K562 (cell line): ENCODE data around the gene ZNF275. TPM values are rescaled to one million over a fixed set of nuclear protein-coding genes. Genes with fewer than 3 reads are reported as not detected.
"Not testable (repeated sequence)": the region's sequence is repeated elsewhere in the genome, so short reads cannot be mapped to it uniquely, and the experiment has no call there.

Source experiments
- ATAC-seq: fragments of 200-7000 bp; cut with Tn5 transposase; 3 replicates; pipeline ENCODE4 v1.9.1; 2020; ENCODE audit warnings: moderate library complexity
- BruUV-seq: library from RNA; stranded (reverse); fragments of 400-500 nt; replicated peaks from 2 replicates; lab custom pipeline; 2021; lab: Mats Ljungman, UMichigan
- CTCF ChIA-PET: fragments of 300-600 bp; formaldehyde crosslinking; extraction: SDS; loops from one replicate; lab custom pipeline; 2021; ENCODE audit warnings: low intra/inter-chr PET ratio; lab: Yijun Ruan, JAX
- POLR2A ChIA-PET: fragments of 300-600, 350-650 bp; sonication (Branson Sonifier 250); formaldehyde crosslinking; extraction: SDS; loops from one replicate; lab custom pipeline; 2021; ENCODE audit warnings: antibody characterized with exemption, inconsistent platforms; lab: Yijun Ruan, JAX
- DNase-seq, 4 experiments: peaks; one replicate each; pipeline versions ENCODE4 v3.0.0 to v3.0.0-alpha.2; 2011 to 2018; ENCODE audit warnings: low spot score in 3 of 4, mixed read lengths in 3 of 4; ENCODE audit errors: extremely low read depth in 1 of 4
- FAIRE-seq: peaks from 2 replicates; lab custom pipeline; 2011; peaks lifted over from hg19 to GRCh38; lab: Jason Lieb, UNC
- H2AFZ ChIP-seq: 2 replicates; pipeline ENCODE4 v1.6.0; 2011; ENCODE audit warnings: low read depth, low read length, control low read depth, inconsistent platforms
- H3K27ac ChIP-seq: fragments of 200-600 bp; 3 replicates; pipeline ENCODE4 v1.8.0; 2011; ENCODE audit warnings: low read depth, mild to moderate bottlenecking, control low read depth, inconsistent platforms, low read length, moderate library complexity, mixed read lengths; ENCODE audit errors: extremely low read depth
- H3K27me3 ChIP-seq, 2 experiments: fragments of 300-600 bp in 1 of 2; 2 replicates in 1 of 2; 3 replicates in 1 of 2; pipeline versions ENCODE4 v1.6.0 to v1.8.0; 2011; ENCODE audit warnings: inconsistent platforms in 2 of 2, low read length in 2 of 2, mild to moderate bottlenecking in 1 of 2, mixed read lengths in 1 of 2, moderate library complexity in 1 of 2; ENCODE audit not compliant: control insufficient read depth in 2 of 2, insufficient read depth in 2 of 2
- H3K36me3 ChIP-seq: fragments of 300-600 bp; 3 replicates; pipeline ENCODE4 v1.8.0; 2011; ENCODE audit warnings: mild to moderate bottlenecking, low read length, inconsistent platforms; ENCODE audit not compliant: control insufficient read depth, insufficient read depth
- H3K4me1 ChIP-seq, 2 experiments: fragments of 200-600 bp in 1 of 2; replicated peaks in 1 of 2; 2 replicates in 1 of 2; 3 replicates in 1 of 2; pipeline versions ENCODE4 v1.5.1 to v1.8.0; 2011; ENCODE audit warnings: inconsistent platforms in 2 of 2, low read length in 2 of 2, mild to moderate bottlenecking in 1 of 2, mixed read lengths in 1 of 2, moderate library complexity in 1 of 2; ENCODE audit not compliant: control insufficient read depth in 2 of 2, insufficient read depth in 2 of 2
- H3K4me2 ChIP-seq: 2 replicates; pipeline ENCODE4 v1.6.1; 2011; ENCODE audit warnings: low read length, control low read depth, inconsistent platforms, mixed read lengths; ENCODE audit not compliant: insufficient read depth
- H3K4me3 ChIP-seq: fragments of 200-600 bp; sonication (generic), shearing (Covaris generic); 2 replicates; pipeline ENCODE4 v1.5.1; 2016; ENCODE audit warnings: control low read depth, inconsistent platforms
- H3K79me2 ChIP-seq: fragments of 200-600 bp; 3 replicates; pipeline ENCODE4 v1.8.0; 2011; ENCODE audit warnings: low read length, inconsistent platforms; ENCODE audit not compliant: control insufficient read depth, insufficient read depth
- H3K9ac ChIP-seq, 2 experiments: 2 replicates each; pipeline versions ENCODE4 v1.6.0 to v1.6.1; 2011; ENCODE audit warnings: low read depth in 2 of 2, low read length in 2 of 2, control low read depth in 1 of 2, inconsistent platforms in 1 of 2, mild to moderate bottlenecking in 1 of 2, mixed read lengths in 1 of 2; ENCODE audit not compliant: insufficient read depth in 1 of 2
- H3K9me1 ChIP-seq: one replicate; pipeline ENCODE4 v1.6.0; 2011; ENCODE audit warnings: inconsistent platforms, mild to moderate bottlenecking, low read length, moderate library complexity; ENCODE audit not compliant: control insufficient read depth, insufficient read depth
- H3K9me3 ChIP-seq: replicated peaks from 2 replicates; pipeline ENCODE4 v1.5.1; 2011; ENCODE audit warnings: low read depth, low read length, inconsistent platforms; ENCODE audit not compliant: control insufficient read depth, insufficient read depth
- H4K20me1 ChIP-seq: replicated peaks from 2 replicates; pipeline ENCODE4 v1.6.1; 2011; ENCODE audit warnings: low read length, inconsistent platforms, mixed read lengths; ENCODE audit not compliant: control insufficient read depth, insufficient read depth
- GABPB1 ChIP-seq: sonication (generic); formaldehyde crosslinking; IDR thresholded peaks from 2 replicates; pipeline ENCODE4 v1.8.0; 2022; ENCODE audit warnings: mild to moderate bottlenecking, missing genetic modification reagents
- ZNF121 ChIP-seq: sonication (generic); formaldehyde crosslinking; conservative IDR thresholded peaks from 2 replicates; pipeline ENCODE4 v1.8.0; 2022; ENCODE audit warnings: missing genetic modification reagents
- WGBS: fragments of 100-300 bp; shearing (Covaris generic); methylation state at CpG from one replicate; pipeline ENCODE4 v1.1.6; 2016; ENCODE audit warnings: low coverage, mixed read lengths; ENCODE audit not compliant: insufficient coverage; ENCODE audit errors: missing lambda C conversion rate; 5-methylcytosine and 5-hydroxymethylcytosine counted together
- in situ Hi-C: fragments of 300-500 bp; cut with MboI; formaldehyde crosslinking; loops from 4 replicates; pipeline ENCODE4 v1.15.0; 2018; ENCODE audit warnings: inconsistent platforms, mixed read lengths
- intact Hi-C: fragments of 100-400 bp; cut with micrococcal nuclease; formaldehyde crosslinking; loops from 2 replicates; pipeline ENCODE4 v1.14.2; 2022
- polyA plus RNA-seq, 8 experiments: library from polyadenylated mRNA; depleted of rRNA in 4 of 8; stranded (reverse) in 5 of 8; unstranded in 3 of 8; fragments of >200 nt; fragmentation: Nextera tagmentation in 2 of 8; fragmentation: Illumina TruSeq in 1 of 8; extraction: Ambion mirVana in 2 of 8; extraction: Trizol in 1 of 8; gene quantifications; 2 replicates each; pipeline versions ENCODE4 v1.2.1 to v1.2.3, GENCODE V29; 2011 to 2014; ENCODE audit warnings: inconsistent platforms in 1 of 8, missing spikeins in 1 of 8
- total RNA-seq, 7 experiments: library from RNA; depleted of rRNA in 6 of 7; stranded (reverse); fragments of >200 nt in 6 of 7; fragmentation: Illumina TruSeq in 2 of 7; extraction: Trizol in 2 of 7; gene quantifications; 2 replicates each; pipeline versions ENCODE4 v1.2.1 to v1.2.3, GENCODE V29; 2011 to 2021; ENCODE audit warnings: low replicate concordance in 1 of 7
- TF ChIP-seq, protein P1 (sequence below): fragments of 450-650 bp; IDR thresholded peaks from 2 replicates; pipeline ENCODE4 v1.6.1; 2018; ENCODE audit not compliant: partially characterized antibody
- TF ChIP-seq, protein P2 (sequence below): fragments of 250-450 bp; sonication (Bioruptor Pico); IDR thresholded peaks from 2 replicates; pipeline ENCODE4 v1.5.1; 2021; ENCODE audit warnings: mild to moderate bottlenecking

Gene ZNF275
- total and polyA plus RNA-seq, 9 of the 15 experiments (the other 6 are each of a cell fraction or from before 2014, with no cell fraction given), result 2.1 to 19.1 (median 12.0) TPM

DNA sequence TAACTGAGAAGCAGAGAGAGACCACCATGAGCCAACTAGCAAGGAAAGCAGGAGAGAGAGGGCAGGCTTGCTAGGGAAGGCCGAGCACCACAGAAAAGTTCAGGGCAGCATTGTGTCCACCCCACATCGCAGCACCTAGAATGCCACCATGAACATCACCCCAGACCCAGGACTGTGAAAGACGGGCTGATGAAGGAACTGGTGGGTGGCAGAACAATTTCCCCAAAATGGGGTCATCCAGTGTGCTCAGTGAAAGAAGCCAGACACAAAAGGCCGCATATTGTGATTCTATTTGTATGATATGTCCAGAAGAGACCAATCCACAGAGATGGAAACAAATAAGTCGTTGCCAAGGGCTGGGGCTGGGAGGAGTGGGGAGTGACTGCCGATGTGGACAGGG, 50.4 kb downstream of the ZNF275 start (continued):
- TF ChIP-seq, protein P1, sequence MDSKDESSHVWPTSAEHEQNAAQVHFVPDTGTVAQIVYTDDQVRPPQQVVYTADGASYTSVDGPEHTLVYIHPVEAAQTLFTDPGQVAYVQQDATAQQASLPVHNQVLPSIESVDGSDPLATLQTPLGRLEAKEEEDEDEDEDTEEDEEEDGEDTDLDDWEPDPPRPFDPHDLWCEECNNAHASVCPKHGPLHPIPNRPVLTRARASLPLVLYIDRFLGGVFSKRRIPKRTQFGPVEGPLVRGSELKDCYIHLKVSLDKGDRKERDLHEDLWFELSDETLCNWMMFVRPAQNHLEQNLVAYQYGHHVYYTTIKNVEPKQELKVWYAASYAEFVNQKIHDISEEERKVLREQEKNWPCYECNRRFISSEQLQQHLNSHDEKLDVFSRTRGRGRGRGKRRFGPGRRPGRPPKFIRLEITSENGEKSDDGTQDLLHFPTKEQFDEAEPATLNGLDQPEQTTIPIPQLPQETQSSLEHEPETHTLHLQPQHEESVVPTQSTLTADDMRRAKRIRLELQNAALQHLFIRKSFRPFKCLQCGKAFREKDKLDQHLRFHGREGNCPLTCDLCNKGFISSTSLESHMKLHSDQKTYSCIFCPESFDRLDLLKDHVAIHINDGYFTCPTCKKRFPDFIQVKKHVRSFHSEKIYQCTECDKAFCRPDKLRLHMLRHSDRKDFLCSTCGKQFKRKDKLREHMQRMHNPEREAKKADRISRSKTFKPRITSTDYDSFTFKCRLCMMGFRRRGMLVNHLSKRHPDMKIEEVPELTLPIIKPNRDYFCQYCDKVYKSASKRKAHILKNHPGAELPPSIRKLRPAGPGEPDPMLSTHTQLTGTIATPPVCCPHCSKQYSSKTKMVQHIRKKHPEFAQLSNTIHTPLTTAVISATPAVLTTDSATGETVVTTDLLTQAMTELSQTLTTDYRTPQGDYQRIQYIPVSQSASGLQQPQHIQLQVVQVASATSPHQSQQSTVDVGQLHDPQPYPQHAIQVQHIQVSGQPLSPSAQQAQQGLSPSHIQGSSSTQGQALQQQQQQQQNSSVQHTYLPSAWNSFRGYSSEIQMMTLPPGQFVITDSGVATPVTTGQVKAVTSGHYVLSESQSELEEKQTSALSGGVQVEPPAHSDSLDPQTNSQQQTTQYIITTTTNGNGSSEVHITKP, result no peak
- TF ChIP-seq, protein P2, sequence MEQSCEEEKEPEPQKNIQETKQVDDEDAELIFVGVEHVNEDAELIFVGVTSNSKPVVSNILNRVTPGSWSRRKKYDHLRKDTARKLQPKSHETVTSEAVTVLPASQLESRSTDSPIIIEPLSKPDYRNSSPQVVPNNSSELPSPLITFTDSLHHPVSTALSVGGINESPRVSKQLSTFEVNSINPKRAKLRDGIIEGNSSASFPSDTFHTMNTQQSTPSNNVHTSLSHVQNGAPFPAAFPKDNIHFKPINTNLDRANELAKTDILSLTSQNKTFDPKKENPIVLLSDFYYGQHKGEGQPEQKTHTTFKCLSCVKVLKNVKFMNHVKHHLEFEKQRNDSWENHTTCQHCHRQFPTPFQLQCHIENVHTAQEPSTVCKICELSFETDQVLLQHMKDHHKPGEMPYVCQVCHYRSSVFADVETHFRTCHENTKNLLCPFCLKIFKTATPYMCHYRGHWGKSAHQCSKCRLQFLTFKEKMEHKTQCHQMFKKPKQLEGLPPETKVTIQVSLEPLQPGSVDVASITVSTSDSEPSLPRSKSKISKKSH (CRISPR knock-in tag), result no peak
- TF ChIP-seq GABPB1, result no peak

DNA sequence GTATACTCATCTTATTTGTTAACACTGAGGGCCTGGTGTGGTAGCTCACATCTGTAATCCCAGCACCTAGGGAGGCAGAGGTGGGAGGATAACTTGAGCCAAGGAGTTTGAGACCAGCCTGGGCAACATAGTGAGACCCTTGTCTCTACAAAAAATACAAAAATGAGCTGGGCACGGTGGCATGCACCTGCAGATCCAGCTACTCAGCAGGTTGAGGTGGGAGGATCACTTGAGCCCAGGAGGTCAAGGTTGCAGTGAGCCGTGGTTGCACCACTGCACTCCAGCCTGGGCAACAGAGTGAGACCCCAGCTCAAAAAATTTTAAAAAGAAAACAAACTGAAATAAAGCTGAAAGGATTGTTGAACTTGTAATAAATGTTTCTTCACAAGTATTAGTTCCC, 51.0 kb downstream of the ZNF275 start:
- FAIRE-seq, BruUV-seq, H3K4me2 ChIP-seq, CTCF ChIA-PET, H3K27me3 ChIP-seq, H3K9ac ChIP-seq, H2AFZ ChIP-seq, in situ Hi-C loops, DNase-seq, H4K20me1 ChIP-seq, H3K36me3 ChIP-seq, ATAC-seq, H3K9me1 ChIP-seq, H3K9me3 ChIP-seq, POLR2A ChIA-PET, H3K4me3 ChIP-seq, H3K27ac ChIP-seq, H3K79me2 ChIP-seq: not testable (repeated sequence)
- WGBS, result 19% methylated on average over 2 of the region's 2 CpGs
- TF ChIP-seq ZNF121, result peak; percentile 85
- intact Hi-C loops, result loop anchor here (5.0 kb wide), 1 partner anchor 48 kb away; no protein-coding TSS in a partner anchor
- H3K4me1 ChIP-seq, result peaks cover 18 to 24% of the 10 kb centered on the region in 2 experiments
